ENCODE data around the gene POLRMT. TPM values are rescaled to one million over a fixed set of nuclear protein-coding genes. Genes with fewer than 3 reads are reported as not detected.
"Not testable (repeated sequence)": the region's sequence is repeated elsewhere in the genome, so short reads cannot be mapped to it uniquely, and the experiment has no call there.

POLRMT gene
- total RNA-seq, 1 experiment from 2014 or later = 30.4 TPM

GRCh38 chr19:590396-590745, 43.0 kb downstream of the POLRMT start:
- no peak for DNase-seq (ENCODE audit: low read depth)

GRCh38 chr19:589693-590395, 43.5 kb downstream of the POLRMT start, which contains the start of gene HCN2:
Gene HCN2 (plus strand): TSS chr19:589881. CDS start chr19:589946, 65 bp downstream.
- DNase-seq (ENCODE audit: low read depth) = no peak
- in situ Hi-C loops (cut with HindIII; ENCODE audit: low pct_unique_long_range_greater_than_20kb, low sequenced_read_pairs) = no loop called here

More at GRCh38 chr19:590396-590745, 43.0 kb downstream of the POLRMT start:
- in situ Hi-C loops (cut with HindIII; ENCODE audit: low pct_unique_long_range_greater_than_20kb, low sequenced_read_pairs) = no loop called here

- in situ Hi-C loops (cut with HindIII; ENCODE audit: low pct_unique_long_range_greater_than_20kb, low sequenced_read_pairs) = no loop called here
- no peak for DNase-seq (ENCODE audit: low read depth)
These were observed 44.3 kb downstream of the POLRMT start for GRCh38 chr19:588741-589692.

- in situ Hi-C loops (cut with HindIII; ENCODE audit: low pct_unique_long_range_greater_than_20kb, low sequenced_read_pairs) = no loop called here
These were observed 45.1 kb downstream of the POLRMT start for GRCh38 chr19:588093-588740.

DNA sequence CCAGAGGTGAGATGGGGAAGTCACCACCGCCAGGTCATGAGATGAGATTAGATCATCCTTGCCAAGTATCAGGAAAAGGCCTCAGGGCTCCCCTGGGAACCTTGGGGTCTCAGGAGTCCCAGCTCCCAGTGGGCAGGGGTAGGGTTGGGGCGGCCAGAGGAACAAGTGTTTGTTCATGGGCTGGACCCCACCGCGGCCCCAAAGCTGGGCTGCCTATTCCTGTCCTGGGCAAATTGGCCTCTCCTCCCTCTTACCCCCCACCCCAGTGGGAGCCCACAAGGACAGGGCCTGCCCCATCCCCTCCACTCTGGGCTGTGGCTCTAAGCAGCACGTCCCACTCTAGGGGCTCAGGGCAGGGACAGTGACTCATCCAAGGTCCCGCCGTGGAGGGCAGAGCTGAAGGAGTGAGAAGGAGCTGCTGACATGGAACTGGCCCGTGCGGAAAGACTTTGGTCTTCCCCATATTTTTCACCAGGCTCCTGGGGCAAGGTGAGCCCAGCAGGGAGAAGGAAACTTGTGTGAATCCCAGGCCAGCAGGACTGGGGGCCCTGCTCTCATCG, 47.7 kb downstream of the POLRMT start:
- in situ Hi-C loops (cut with HindIII; ENCODE audit: low pct_unique_long_range_greater_than_20kb, low sequenced_read_pairs) = no loop called here
- no peak for DNase-seq (ENCODE audit: low read depth)

More at GRCh38 chr19:588093-588740, 45.1 kb downstream of the POLRMT start:
- peak; percentile 75 for DNase-seq (ENCODE audit: low read depth)

- in situ Hi-C loops (cut with HindIII; ENCODE audit: low pct_unique_long_range_greater_than_20kb, low sequenced_read_pairs); DNase-seq (ENCODE audit: low read depth): not testable (repeated sequence)
These were observed 48.2 kb downstream of the POLRMT start for GRCh38 chr19:585146-585545.

DNA sequence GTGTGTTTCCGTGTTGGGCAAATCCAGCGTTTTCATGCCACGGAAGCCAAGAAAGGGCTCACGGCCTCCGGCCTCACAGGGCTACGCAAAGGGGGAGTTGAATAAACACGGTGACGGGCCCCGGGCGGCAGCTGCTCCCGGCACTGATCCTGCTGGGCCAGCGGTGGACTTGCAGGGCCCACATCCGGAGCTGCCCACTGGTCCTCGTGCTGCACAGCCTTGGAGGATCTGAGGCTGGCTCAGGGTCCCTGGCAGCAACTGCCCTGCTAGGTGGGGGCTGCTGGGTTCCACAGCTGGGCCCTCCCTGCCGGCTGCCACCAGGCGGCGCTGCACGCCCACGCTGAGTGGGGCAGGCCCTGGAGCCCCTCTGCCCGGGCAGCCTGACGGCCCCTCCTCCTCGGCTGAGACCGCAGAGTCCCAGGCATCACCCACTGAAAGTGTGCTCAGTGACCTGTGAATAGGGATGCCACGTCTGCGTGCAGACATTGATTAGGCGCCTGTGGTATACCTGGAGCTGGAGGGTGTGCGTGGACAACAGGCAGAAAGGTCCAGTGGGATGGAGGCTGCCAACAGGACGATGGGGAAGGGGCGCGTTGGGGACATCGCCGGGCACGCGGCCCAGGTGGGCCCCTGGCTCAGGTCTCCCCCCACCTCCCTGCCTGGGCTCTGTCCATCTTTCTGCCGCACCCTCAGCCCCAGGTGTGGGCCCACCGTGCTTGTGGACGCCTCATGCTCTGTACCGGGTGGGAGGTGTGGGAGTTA, 48.9 kb downstream of the POLRMT start:
- no peak for DNase-seq (ENCODE audit: low read depth)
- in situ Hi-C loops (cut with HindIII; ENCODE audit: low pct_unique_long_range_greater_than_20kb, low sequenced_read_pairs) = no loop called here

- in situ Hi-C loops (cut with HindIII; ENCODE audit: low pct_unique_long_range_greater_than_20kb, low sequenced_read_pairs) = no loop called here
- DNase-seq (ENCODE audit: low read depth) = no peak
These were observed 49.4 kb downstream of the POLRMT start for GRCh38 chr19:583968-584239.

GRCh38 chr19:583198-583967, 50.0 kb downstream of the POLRMT start:
- in situ Hi-C loops (cut with HindIII; ENCODE audit: low pct_unique_long_range_greater_than_20kb, low sequenced_read_pairs) = no loop called here
- no peak for DNase-seq (ENCODE audit: low read depth)

GRCh38 chr19:582497-583197, 50.7 kb downstream of the POLRMT start:
- in situ Hi-C loops (cut with HindIII; ENCODE audit: low pct_unique_long_range_greater_than_20kb, low sequenced_read_pairs) = no loop called here
- no peak for DNase-seq (ENCODE audit: low read depth)

DNA sequence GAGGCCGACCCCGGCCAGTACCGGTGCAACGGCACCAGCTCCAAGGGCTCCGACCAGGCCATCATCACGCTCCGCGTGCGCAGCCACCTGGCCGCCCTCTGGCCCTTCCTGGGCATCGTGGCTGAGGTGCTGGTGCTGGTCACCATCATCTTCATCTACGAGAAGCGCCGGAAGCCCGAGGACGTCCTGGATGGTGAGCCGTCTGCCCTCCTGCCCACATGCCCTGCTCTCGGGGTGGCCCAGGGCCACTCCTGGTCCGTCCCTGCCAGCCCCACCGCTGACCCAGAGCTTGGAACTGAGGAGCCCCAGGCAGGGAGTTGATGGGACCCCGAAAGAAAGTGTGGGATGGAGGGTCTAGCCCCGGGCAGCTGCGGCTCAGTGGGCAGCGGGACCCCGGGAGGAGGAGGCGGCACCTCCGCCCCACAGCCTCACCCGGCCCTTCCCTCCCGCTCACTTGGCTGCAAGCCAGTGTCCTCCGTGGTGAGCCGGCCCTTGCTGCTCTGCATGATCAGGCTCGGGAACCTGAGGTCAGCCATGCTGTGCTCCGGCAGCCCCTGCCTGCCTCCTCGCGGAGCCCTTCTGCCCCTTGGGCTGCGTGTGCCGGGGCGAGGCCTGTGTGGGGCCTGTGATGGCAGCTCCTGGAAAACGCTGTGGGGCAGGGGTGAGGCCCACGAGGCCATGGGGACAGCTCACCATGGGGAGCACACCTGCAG, 51.8 kb downstream of the POLRMT start:
- no peak for DNase-seq (ENCODE audit: low read depth)
- in situ Hi-C loops (cut with HindIII; ENCODE audit: low pct_unique_long_range_greater_than_20kb, low sequenced_read_pairs) = no loop called here

DNA sequence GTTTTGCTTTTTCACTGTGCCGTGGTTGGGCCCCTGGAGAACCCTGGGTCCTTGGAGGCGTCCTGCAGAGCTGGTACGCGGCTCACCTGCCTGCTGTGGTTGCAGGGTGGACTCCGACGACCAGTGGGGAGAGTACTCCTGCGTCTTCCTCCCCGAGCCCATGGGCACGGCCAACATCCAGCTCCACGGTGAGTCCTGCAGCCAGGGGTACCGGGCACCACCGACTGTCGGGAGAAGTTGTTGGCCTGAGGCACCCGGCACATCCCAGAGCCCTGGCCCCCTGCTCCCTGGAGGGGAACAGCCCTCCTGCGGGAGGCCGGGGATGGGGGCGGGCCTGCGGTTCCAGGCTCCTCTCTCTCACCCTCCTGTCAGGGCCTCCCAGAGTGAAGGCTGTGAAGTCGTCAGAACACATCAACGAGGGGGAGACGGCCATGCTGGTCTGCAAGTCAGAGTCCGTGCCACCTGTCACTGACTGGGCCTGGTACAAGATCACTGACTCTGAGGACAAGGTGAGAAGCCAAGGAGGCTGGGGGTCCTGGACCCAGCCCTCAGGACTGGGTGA, 53.0 kb downstream of the POLRMT start:
- DNase-seq (ENCODE audit: low read depth) = no peak
- in situ Hi-C loops (cut with HindIII; ENCODE audit: low pct_unique_long_range_greater_than_20kb, low sequenced_read_pairs) = no loop called here

DNA sequence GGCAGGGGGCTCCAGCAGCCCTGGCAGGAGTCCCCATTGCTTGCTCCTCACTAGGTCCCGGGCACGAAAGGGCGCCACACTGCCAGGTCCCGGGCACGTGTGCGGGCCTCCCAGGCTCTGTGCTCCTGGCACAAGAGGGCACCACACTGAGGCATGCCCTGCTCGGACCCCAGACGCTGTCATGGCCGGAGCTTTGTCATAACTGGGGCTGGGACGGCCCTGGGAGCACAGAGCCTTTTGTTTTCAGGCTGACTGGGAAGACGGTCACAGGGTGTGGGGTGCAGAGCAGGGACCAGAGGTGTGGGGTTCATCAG, 53.5 kb downstream of the POLRMT start:
- in situ Hi-C loops (cut with HindIII; ENCODE audit: low pct_unique_long_range_greater_than_20kb, low sequenced_read_pairs) = no loop called here

GRCh38 chr19:579111-579841, 54.1 kb downstream of the POLRMT start:
- no peak for DNase-seq (ENCODE audit: low read depth)
- in situ Hi-C loops (cut with HindIII; ENCODE audit: low pct_unique_long_range_greater_than_20kb, low sequenced_read_pairs) = no loop called here

More for the DNA sequence above, 53.5 kb downstream of the POLRMT start:
- DNase-seq (ENCODE audit: low read depth) = no peak

Measured in Caki2 (cell line).